OCI-LY3 (cell line): ENCODE data around the gene AFTPH.

ENCODE experiments used
- H2AFZ ChIP-seq: fragments of 200-600, 300-600 bp; shearing (Covaris generic); 2 replicates; pipeline ENCODE4 v1.6.0; 2014; ENCODE audit warnings: antibody characterized with exemption, low read depth, low read length
- H3K27ac ChIP-seq: fragments of 200-600, 300-600 bp; sonication (generic); 2 replicates; pipeline ENCODE4 v1.5.1; 2014; ENCODE audit warnings: mild to moderate bottlenecking, low read length, moderate library complexity, mixed read lengths
- H3K27me3 ChIP-seq: fragments of 200-600, 300-600 bp; sonication (generic); 2 replicates; pipeline ENCODE4 v1.6.1; 2014; ENCODE audit warnings: low read depth, low read length, mixed read lengths
- H3K36me3 ChIP-seq: fragments of 200-600, 300-600 bp; sonication (generic); replicated peaks from 2 replicates; pipeline ENCODE3; 2014; ENCODE audit warnings: low read depth, low read length, mixed read lengths
- H3K4me1 ChIP-seq: fragments of 300-600, 200-600 bp; sonication (generic); 2 replicates; pipeline ENCODE4 v1.6.1; 2014; ENCODE audit warnings: low read length, mixed read lengths
- H3K4me2 ChIP-seq: fragments of 200-600, 300-600 bp; sonication (generic); 2 replicates; pipeline ENCODE4 v1.6.1; 2014; ENCODE audit warnings: low read length, mixed read lengths
- H3K4me3 ChIP-seq: fragments of 300-600, 200-600 bp; sonication (generic); 2 replicates; pipeline ENCODE4 v1.5.1; 2014; ENCODE audit warnings: antibody characterized with exemption, mild to moderate bottlenecking, low read length, moderate library complexity
- H3K79me2 ChIP-seq: fragments of 300-600, 200-600 bp; shearing (Covaris generic); 2 replicates; pipeline ENCODE4 v1.6.1; 2014; ENCODE audit warnings: mild to moderate bottlenecking, low read length, mixed read lengths
- H3K9ac ChIP-seq: fragments of 300-600, 200-600 bp; shearing (Covaris generic); 2 replicates; pipeline ENCODE4 v1.6.0; 2014; ENCODE audit warnings: mild to moderate bottlenecking, low read length, moderate library complexity
- H3K9me3 ChIP-seq: fragments of 200-600, 300-600 bp; shearing (Covaris generic); 2 replicates; pipeline ENCODE4 v1.6.1; 2014; ENCODE audit warnings: low read length, mixed read lengths; ENCODE audit not compliant: insufficient read depth
- H4K20me1 ChIP-seq: fragments of 200-600, 300-600 bp; sonication (generic); 2 replicates; pipeline ENCODE4 v1.6.1; 2016; ENCODE audit warnings: low read length, mixed read lengths; ENCODE audit not compliant: insufficient read depth
- EZH2phosphoT487 ChIP-seq: fragments of 200-600 bp; shearing (Covaris generic); IDR thresholded peaks from 2 replicates; pipeline ENCODE4 v1.6.1; 2018; ENCODE audit warnings: antibody characterized with exemption, mixed run types, low read depth
- TF ChIP-seq, protein P1 (sequence below): fragments of 200-600, 300-600 bp; sonication (generic); IDR thresholded peaks from 2 replicates; pipeline ENCODE4 v1.5.1; 2014; ENCODE audit warnings: antibody characterized with exemption, low read length, low read depth

The AFTPH gene

DNA sequence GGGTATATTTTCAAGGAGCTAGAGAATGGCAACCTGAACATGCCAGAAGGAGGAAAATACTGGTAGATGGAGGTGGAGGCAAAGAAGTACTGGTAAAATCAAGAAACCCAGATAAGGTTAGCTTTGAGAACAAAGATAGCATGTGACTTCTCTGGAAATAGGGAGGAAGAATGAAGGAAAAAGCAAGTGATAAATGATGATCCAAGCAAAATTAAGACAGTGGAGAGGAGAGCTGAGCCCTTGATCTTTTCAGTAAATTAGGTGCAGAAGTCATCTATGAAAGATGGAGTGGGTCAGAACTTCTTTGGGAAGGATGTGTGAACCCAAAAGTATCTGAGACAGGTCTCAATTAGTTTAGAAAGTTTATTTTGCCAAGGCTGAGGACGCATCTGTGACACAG is 25.7 kb upstream of the AFTPH start:
- no peaks in the 10 kb centered on the region for H3K36me3 ChIP-seq
- no peaks in the 10 kb centered on the region for H3K9me3 ChIP-seq
- no peak overlapping the region for H2AFZ ChIP-seq
- H3K9ac ChIP-seq = no peak overlapping the region
- peaks cover 3% of the 10 kb centered on the region; the same call in 1 of the 2 replicates for H3K4me1 ChIP-seq
- H3K27ac ChIP-seq = no peak overlapping the region
- H3K4me3 ChIP-seq = no peak overlapping the region
- H4K20me1 ChIP-seq = no peaks in the 10 kb centered on the region
- H3K4me2 ChIP-seq = no peak overlapping the region
- peaks cover 13% of the 10 kb centered on the region; the same call in 1 of the 2 replicates for H3K27me3 ChIP-seq
- H3K79me2 ChIP-seq = no peaks in the 10 kb centered on the region
- no peak for TF ChIP-seq EZH2phosphoT487
- TF ChIP-seq, protein P1, sequence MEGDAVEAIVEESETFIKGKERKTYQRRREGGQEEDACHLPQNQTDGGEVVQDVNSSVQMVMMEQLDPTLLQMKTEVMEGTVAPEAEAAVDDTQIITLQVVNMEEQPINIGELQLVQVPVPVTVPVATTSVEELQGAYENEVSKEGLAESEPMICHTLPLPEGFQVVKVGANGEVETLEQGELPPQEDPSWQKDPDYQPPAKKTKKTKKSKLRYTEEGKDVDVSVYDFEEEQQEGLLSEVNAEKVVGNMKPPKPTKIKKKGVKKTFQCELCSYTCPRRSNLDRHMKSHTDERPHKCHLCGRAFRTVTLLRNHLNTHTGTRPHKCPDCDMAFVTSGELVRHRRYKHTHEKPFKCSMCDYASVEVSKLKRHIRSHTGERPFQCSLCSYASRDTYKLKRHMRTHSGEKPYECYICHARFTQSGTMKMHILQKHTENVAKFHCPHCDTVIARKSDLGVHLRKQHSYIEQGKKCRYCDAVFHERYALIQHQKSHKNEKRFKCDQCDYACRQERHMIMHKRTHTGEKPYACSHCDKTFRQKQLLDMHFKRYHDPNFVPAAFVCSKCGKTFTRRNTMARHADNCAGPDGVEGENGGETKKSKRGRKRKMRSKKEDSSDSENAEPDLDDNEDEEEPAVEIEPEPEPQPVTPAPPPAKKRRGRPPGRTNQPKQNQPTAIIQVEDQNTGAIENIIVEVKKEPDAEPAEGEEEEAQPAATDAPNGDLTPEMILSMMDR = no peak

DNA sequence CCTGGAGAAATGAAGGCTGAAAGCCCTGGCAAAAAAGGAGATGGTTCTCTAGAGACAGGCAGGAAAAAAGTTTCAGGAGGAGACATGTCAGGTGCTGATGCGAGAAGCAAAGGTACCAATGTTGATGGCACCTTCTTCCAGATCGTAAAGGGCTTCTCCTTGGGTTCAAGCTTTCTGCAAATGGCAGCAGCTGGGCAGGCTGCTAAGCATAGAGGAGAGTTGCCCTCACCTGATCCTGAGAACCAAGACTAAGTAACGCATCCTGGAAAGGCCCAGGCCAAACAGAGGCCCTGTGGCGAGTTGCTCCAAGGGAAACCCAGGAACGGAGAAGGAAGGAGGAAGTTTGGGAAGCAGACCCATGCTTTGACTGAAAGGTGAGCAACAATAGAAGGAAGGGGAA is 23.6 kb upstream of the AFTPH start:
- Histone ChIP-seq H3K27ac (no peak overlapping the region), H3K36me3 (no peaks in the 10 kb centered on the region), H3K4me1 (peaks cover 3% of the 10 kb centered on the region; the same call in 1 of the 2 replicates), H3K27me3 (peaks cover 14% of the 10 kb centered on the region; the same call in 1 of the 2 replicates), H2AFZ (no peak overlapping the region), H3K9ac (no peak overlapping the region), H4K20me1 (no peaks in the 10 kb centered on the region), H3K79me2 (no peaks in the 10 kb centered on the region), H3K4me3 (no peak overlapping the region), H3K4me2 (no peak overlapping the region), H3K9me3 (no peaks in the 10 kb centered on the region)
- TF ChIP-seq EZH2phosphoT487 = no peak
- TF ChIP-seq, protein P1 = no peak

DNA sequence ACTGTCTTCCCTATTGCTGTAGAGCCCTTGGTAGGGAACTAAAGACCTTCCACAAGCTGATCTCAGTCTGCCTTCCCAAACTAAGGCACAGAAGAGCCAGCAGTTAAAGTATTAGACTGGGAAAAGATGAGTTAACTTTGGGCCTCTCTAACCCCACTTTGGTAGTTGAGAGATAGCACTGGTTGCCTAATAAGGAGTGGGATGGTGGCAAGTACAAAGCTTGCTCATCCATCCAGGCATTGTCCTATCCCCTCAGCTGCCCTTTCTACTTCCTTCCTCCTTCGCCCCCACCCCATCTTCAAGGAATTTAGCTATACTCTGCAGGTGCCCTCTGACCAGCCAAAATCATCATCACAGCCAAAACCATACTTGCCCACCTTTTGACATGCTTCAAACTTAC is 22.2 kb upstream of the AFTPH start:
- Histone ChIP-seq H3K4me3 (no peak overlapping the region), H3K27ac (no peak overlapping the region), H2AFZ (no peak overlapping the region), H3K9me3 (no peaks in the 10 kb centered on the region), H3K4me1 (peaks cover 3% of the 10 kb centered on the region; the same call in 1 of the 2 replicates), H3K9ac (no peak overlapping the region), H4K20me1 (no peaks in the 10 kb centered on the region), H3K4me2 (no peak overlapping the region), H3K79me2 (no peaks in the 10 kb centered on the region), H3K36me3 (no peaks in the 10 kb centered on the region), H3K27me3 (0 out of 2 replicates have a peak, but pooled peaks cover 12% of the 10 kb centered on the region)
- TF ChIP-seq, protein P1 = no peak
- no peak for TF ChIP-seq EZH2phosphoT487

DNA sequence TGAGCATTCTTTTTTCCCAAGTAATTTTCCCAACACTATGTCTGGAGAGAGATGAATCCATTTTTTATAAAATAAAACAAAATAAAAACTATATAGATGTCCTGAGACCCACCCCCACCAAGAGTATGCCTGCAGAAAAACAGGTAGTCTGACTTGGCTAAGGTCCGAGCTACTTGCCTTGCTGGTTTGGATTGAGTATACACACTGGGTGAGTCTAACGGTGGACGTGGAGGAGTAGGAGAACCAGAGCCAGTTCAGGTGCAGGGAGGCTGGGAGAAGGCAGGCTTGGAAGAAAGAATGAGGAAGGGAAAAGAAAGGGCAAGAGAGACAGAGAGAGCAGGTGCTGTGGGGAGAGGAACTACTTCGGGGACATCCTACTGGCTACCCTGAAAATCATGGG is 21.3 kb upstream of the AFTPH start:
- 0 out of 2 replicates have a peak, but pooled peaks cover 9% of the 10 kb centered on the region for H3K27me3 ChIP-seq
- peaks cover 3% of the 10 kb centered on the region; the same call in 1 of the 2 replicates for H3K4me1 ChIP-seq
- no peak for TF ChIP-seq EZH2phosphoT487
- TF ChIP-seq, protein P1 = no peak
- no peaks in the 10 kb centered on the region for H4K20me1 ChIP-seq
- no peak overlapping the region for H2AFZ ChIP-seq
- no peak overlapping the region for H3K4me3 ChIP-seq
- no peaks in the 10 kb centered on the region for H3K79me2 ChIP-seq
- H3K9me3 ChIP-seq = no peaks in the 10 kb centered on the region
- H3K36me3 ChIP-seq = no peaks in the 10 kb centered on the region
- H3K9ac ChIP-seq = no peak overlapping the region
- H3K27ac ChIP-seq = no peak overlapping the region
- no peak overlapping the region for H3K4me2 ChIP-seq
